Lower lobe of right lung (tissue), 2 donors: Measurements from ENCODE around the gene MAD1L1. TPM values are rescaled to one million over a fixed set of nuclear protein-coding genes. Genes with fewer than 3 reads are reported as not detected.
"Not testable (repeated sequence)": the region's sequence is repeated elsewhere in the genome, so short reads cannot be mapped to it uniquely, and the experiment has no call there.

Experiments
- ATAC-seq, 2 donors: fragments of 200-7000 bp; cut with Tn5 transposase; one replicate each; pipeline ENCODE4 v1.9.1; 2020 to 2022; ENCODE audit warnings: mild to moderate bottlenecking in 2 of 2, moderate library complexity in 2 of 2
- DNase-seq: peaks from one replicate; pipeline ENCODE4 v3.0.0-alpha.2; 2020
- H3K27ac ChIP-seq: fragments of 200-600 bp; one replicate; pipeline ENCODE4 v1.8.0; 2022
- H3K27me3 ChIP-seq: fragments of 200-600 bp; one replicate; pipeline ENCODE4 v1.8.0; 2022; ENCODE audit warnings: low read depth
- H3K36me3 ChIP-seq: fragments of 200-600 bp; one replicate; pipeline ENCODE4 v1.8.0; 2022; ENCODE audit warnings: mild to moderate bottlenecking
- H3K4me1 ChIP-seq: fragments of 200-600 bp; one replicate; pipeline ENCODE4 v1.8.0; 2022
- H3K4me3 ChIP-seq: fragments of 200-600 bp; one replicate; pipeline ENCODE4 v1.8.0; 2022; ENCODE audit warnings: mild to moderate bottlenecking
- H3K9me3 ChIP-seq: fragments of 200-600 bp; one replicate; pipeline ENCODE4 v1.8.0; 2022
- CTCF ChIP-seq: fragments of 200-600 bp; IDR thresholded peaks from one replicate; pipeline ENCODE4 v1.8.0; 2022; ENCODE audit warnings: antibody characterized with exemption, mild to moderate bottlenecking
- intact Hi-C: fragments of 100-400 bp; cut with DNase I; formaldehyde crosslinking; loops from one replicate; pipeline ENCODE4 v1.11.0; 2022
- total RNA-seq: library from RNA; stranded (reverse); fragmentation: NEBNext Ultra II Directional; extraction: Animal tissue kit (Norgen Biotek cat#: 25700); gene quantifications from one replicate; pipeline ENCODE4 v1.2.1, GENCODE V29; 2021
- donor health status: DM: no; HTN: yes; CAD: no; lungs with severe emphysema.

MAD1L1 gene
- total RNA-seq, 1 donor from 2014 or later, result 44.5 TPM

- DNase-seq, result peak; percentile 34
- intact Hi-C loops, result no loop called here
These were observed 389.4 kb downstream of the MAD1L1 start for GRCh38 chr7:1843271-1843861.

GRCh38 chr7:1842321-1843221, 390.2 kb downstream of the MAD1L1 start:
- TF ChIP-seq CTCF, result no peak
- intact Hi-C loops, result no loop called here
- DNase-seq (peak; percentile 44), ATAC-seq (no peak)
- Histone ChIP-seq H3K4me3 (no peak overlapping the region), H3K27ac (no peak overlapping the region), H3K36me3 (no peaks in the 10 kb centered on the region), H3K9me3 (no peaks in the 10 kb centered on the region), H3K4me1 (no peaks in the 10 kb centered on the region), H3K27me3 (no peaks in the 10 kb centered on the region)

More at GRCh38 chr7:1843271-1843861, 389.4 kb downstream of the MAD1L1 start:
- H3K27me3 ChIP-seq, result no peaks in the 10 kb centered on the region
- H3K4me3 ChIP-seq, result no peak overlapping the region
- no peaks in the 10 kb centered on the region for H3K9me3 ChIP-seq
- H3K36me3 ChIP-seq, result no peaks in the 10 kb centered on the region
- no peak overlapping the region for H3K27ac ChIP-seq
- no peaks in the 10 kb centered on the region for H3K4me1 ChIP-seq
- no peak for ATAC-seq
- TF ChIP-seq CTCF, result no peak

GRCh38 chr7:1841286-1842021, 391.3 kb downstream of the MAD1L1 start:
- intact Hi-C loops, H3K27me3 ChIP-seq, H3K4me1 ChIP-seq, ATAC-seq, H3K4me3 ChIP-seq, H3K27ac ChIP-seq, H3K9me3 ChIP-seq, H3K36me3 ChIP-seq, DNase-seq: not testable (repeated sequence)

- H3K36me3 ChIP-seq, ATAC-seq, H3K4me3 ChIP-seq, H3K4me1 ChIP-seq, DNase-seq, H3K9me3 ChIP-seq, H3K27me3 ChIP-seq, intact Hi-C loops, H3K27ac ChIP-seq: not testable (repeated sequence)
These were observed 392.0 kb downstream of the MAD1L1 start for GRCh38 chr7:1840744-1841143.

GRCh38 chr7:1839701-1840100, 393.0 kb downstream of the MAD1L1 start:
- peak; percentile 45 for DNase-seq
- Histone ChIP-seq H3K4me3 (no peak overlapping the region), H3K4me1 (no peaks in the 10 kb centered on the region), H3K36me3 (no peaks in the 10 kb centered on the region), H3K27ac (no peak overlapping the region), H3K9me3 (no peaks in the 10 kb centered on the region), H3K27me3 (no peaks in the 10 kb centered on the region)
- intact Hi-C loops, result no loop called here
- no peak for ATAC-seq
- no peak for TF ChIP-seq CTCF

- H3K27ac ChIP-seq, H3K4me1 ChIP-seq, intact Hi-C loops, DNase-seq, H3K9me3 ChIP-seq, ATAC-seq, H3K36me3 ChIP-seq, H3K27me3 ChIP-seq, H3K4me3 ChIP-seq: not testable (repeated sequence)
These were observed 393.7 kb downstream of the MAD1L1 start for GRCh38 chr7:1838911-1839531.

- H3K36me3 ChIP-seq, intact Hi-C loops, H3K27ac ChIP-seq, ATAC-seq, DNase-seq, H3K4me1 ChIP-seq, H3K27me3 ChIP-seq, H3K9me3 ChIP-seq, H3K4me3 ChIP-seq: not testable (repeated sequence)
These were observed 394.2 kb downstream of the MAD1L1 start for GRCh38 chr7:1838544-1838872.

- ATAC-seq, H3K9me3 ChIP-seq, H3K36me3 ChIP-seq, H3K27ac ChIP-seq, H3K4me1 ChIP-seq, H3K27me3 ChIP-seq, H3K4me3 ChIP-seq, intact Hi-C loops, DNase-seq: not testable (repeated sequence)
These were observed 394.8 kb downstream of the MAD1L1 start for GRCh38 chr7:1837696-1838543.

- intact Hi-C loops, DNase-seq, ATAC-seq: not testable (repeated sequence)
These were observed 400.7 kb downstream of the MAD1L1 start for GRCh38 chr7:1831933-1832535.

More at GRCh38 chr7:1831933-1832535, 400.7 kb downstream of the MAD1L1 start:
- not testable (repeated sequence) for H3K4me1 ChIP-seq, H3K27me3 ChIP-seq, H3K36me3 ChIP-seq, H3K9me3 ChIP-seq, H3K27ac ChIP-seq, H3K4me3 ChIP-seq
